Panc1 (cell line): ENCODE data around the gene FBXW4. TPM values are rescaled to one million over a fixed set of nuclear protein-coding genes. Genes with fewer than 3 reads are reported as not detected.

Experiments used
- ATAC-seq: fragments of 200-7000 bp; cut with Tn5 transposase; 2 replicates; pipeline ENCODE4 v1.9.1; 2020; ENCODE audit warnings: mild to moderate bottlenecking, moderate library complexity
- BruUV-seq: library from RNA; stranded (reverse); fragments of 400-500 nt; replicated peaks from 2 replicates; lab custom pipeline; 2021; lab: Mats Ljungman, UMichigan
- CTCF ChIA-PET: fragments of 300-600 bp; sonication (Branson Sonifier 250); formaldehyde crosslinking; loops from one replicate; lab custom pipeline; 2022; ENCODE audit warnings: antibody characterized with exemption; lab: Charles Lee
- POLR2A ChIA-PET: fragments of 300-600 bp; sonication (Branson Sonifier 250); formaldehyde crosslinking; loops from one replicate; lab custom pipeline; 2022; ENCODE audit warnings: antibody characterized with exemption; lab: Charles Lee
- DNase-seq: peaks from one replicate; pipeline ENCODE4 v3.0.0-alpha.2; 2010; ENCODE audit warnings: low read depth, low spot score
- H3K27ac ChIP-seq: 2 replicates; pipeline ENCODE4 v1.5.1; 2011; ENCODE audit warnings: mild to moderate bottlenecking, low read length, inconsistent platforms
- H3K27me3 ChIP-seq: fragments of 200-500 bp; sonication (Bioruptor generic); 2 replicates; pipeline ENCODE4 v1.6.0; 2014; ENCODE audit warnings: low read length, inconsistent platforms; ENCODE audit not compliant: control insufficient read depth, insufficient read depth
- H3K36me3 ChIP-seq: fragments of 200-500 bp; sonication (Bioruptor generic); 2 replicates; pipeline ENCODE4 v1.5.1; 2014; ENCODE audit warnings: inconsistent platforms, mild to moderate bottlenecking, low read length, moderate library complexity; ENCODE audit not compliant: control insufficient read depth, insufficient read depth
- H3K4me1 ChIP-seq: 2 replicates; pipeline ENCODE4 v1.5.1; 2011; ENCODE audit warnings: inconsistent platforms, mild to moderate bottlenecking, low read length, moderate library complexity; ENCODE audit not compliant: control insufficient read depth, insufficient read depth
- H3K4me3 ChIP-seq, 2 experiments: 2 replicates each; pipeline ENCODE4 v1.5.1; 2011 to 2012; ENCODE audit warnings: low read depth in 2 of 2, low read length in 2 of 2, mild to moderate bottlenecking in 2 of 2, inconsistent platforms in 1 of 2, moderate library complexity in 1 of 2
- H3K9me3 ChIP-seq: fragments of 200-500 bp; sonication (Bioruptor generic); 2 replicates; pipeline ENCODE4 v1.5.1; 2014; ENCODE audit warnings: low read depth, mild to moderate bottlenecking, inconsistent platforms, low read length, moderate library complexity; ENCODE audit not compliant: control insufficient read depth, insufficient read depth
- CTCF ChIP-seq: fragments of 450-650 bp; IDR thresholded peaks from 2 replicates; pipeline ENCODE4 v1.5.1; 2017; ENCODE audit warnings: mild to moderate bottlenecking
- POLR2AphosphoS5 ChIP-seq: IDR thresholded peaks from 2 replicates; pipeline ENCODE4 v1.6.1; 2012; ENCODE audit warnings: mild to moderate bottlenecking, low read depth, low read length, moderate library complexity
- REST ChIP-seq, 2 experiments: IDR thresholded peaks; 2 replicates each; pipeline ENCODE4 v1.6.1; 2011 to 2012; ENCODE audit warnings: low read depth in 2 of 2, control low read depth in 1 of 2, low read length in 1 of 2, mild to moderate bottlenecking in 1 of 2, moderate library complexity in 1 of 2; ENCODE audit not compliant: insufficient read depth in 1 of 2
- SIN3A ChIP-seq: IDR thresholded peaks from 2 replicates; pipeline ENCODE4 v1.6.1; 2012; ENCODE audit warnings: low read depth, mild to moderate bottlenecking, low read length, moderate library complexity, borderline replicate concordance; ENCODE audit not compliant: insufficient read depth
- TCF7L2 ChIP-seq: IDR thresholded peaks from 2 replicates; pipeline ENCODE4 v1.6.1; 2011; ENCODE audit warnings: mild to moderate bottlenecking, low read depth, low read length, inconsistent platforms
- in situ Hi-C: cut with HindIII; loops from 2 replicates; pipeline ENCODE4 v1.10.0; 2016; ENCODE audit warnings: low sequenced_read_pairs, low pct_unique_long_range_greater_than_20kb
- intact Hi-C: fragments of 100-400 bp; cut with micrococcal nuclease; formaldehyde crosslinking; loops from one replicate; pipeline ENCODE4 v1.10.0; 2022; ENCODE audit not compliant: unreplicated experiment
- total RNA-seq: library from RNA; stranded (reverse); gene quantifications from one replicate; pipeline ENCODE4 v1.2.1, GENCODE V29; 2021; ENCODE audit not compliant: unreplicated experiment

The FBXW4 gene
- total RNA-seq, 1 experiment from 2014 or later, result 61.5 TPM

- H3K27me3 ChIP-seq, result no peaks in the 10 kb centered on the region
- peaks cover 2% of the 10 kb centered on the region; the same call in 1 of the 2 replicates for H3K4me1 ChIP-seq
- H3K27ac ChIP-seq, result no peak overlapping the region
- in situ Hi-C loops, result no loop called here
- H3K9me3 ChIP-seq, result no peaks in the 10 kb centered on the region
- CTCF ChIA-PET, result no interaction called here
- intact Hi-C loops, result no loop called here
- POLR2A ChIA-PET, result interaction anchor here (0.6 kb wide), 1 partner anchor 209 kb away, joined by 3 read pairs; no protein-coding TSS in a partner anchor
- DNase-seq, result no peak
- BruUV-seq, result no TSS peak
- TF ChIP-seq POLR2AphosphoS5 (no peak), SIN3A (no peak), CTCF (no peak), TCF7L2 (no peak), REST (IDR thresholded peaks at IDR 0.05; ENCODE audit: insufficient read depth in 1 of 2, low read depth in 2 of 2, low read length in 1 of 2) (no peak)
- H3K4me3 ChIP-seq, result no peak overlapping the region
- ATAC-seq, result no peak
- no peaks in the 10 kb centered on the region for H3K36me3 ChIP-seq
Observed at GRCh38 chr10:101683276-101683675, 11.7 kb downstream of the FBXW4 start.

- no peaks in the 10 kb centered on the region for H3K36me3 ChIP-seq
- in situ Hi-C loops, result no loop called here
- peaks cover 2% of the 10 kb centered on the region; the same call in 1 of the 2 replicates for H3K4me1 ChIP-seq
- H3K4me3 ChIP-seq, result peak overlapping the region; percentile 3 to 14; a peak in 1 of 4 replicates
- no peaks in the 10 kb centered on the region; the same call in 1 of the 2 replicates for H3K9me3 ChIP-seq
- peak overlapping the region; percentile 57; the same call in 1 of the 2 replicates for H3K27ac ChIP-seq
- ChIA-PET CTCF (no interaction called here), POLR2A (interaction anchor here (0.6 kb wide), 1 partner anchor 210 kb away, joined by 3 read pairs; no protein-coding TSS in a partner anchor)
- BruUV-seq, result no TSS peak
- no peaks in the 10 kb centered on the region for H3K27me3 ChIP-seq
- no peak for TF ChIP-seq TCF7L2
- no peak for TF ChIP-seq SIN3A
- no peak for TF ChIP-seq POLR2AphosphoS5
- no peak for TF ChIP-seq REST (IDR thresholded peaks at IDR 0.05; ENCODE audit: insufficient read depth in 1 of 2, low read depth in 2 of 2, low read length in 1 of 2)
- no peak for TF ChIP-seq CTCF
- no peak for DNase-seq
- ATAC-seq, result no peak
- intact Hi-C loops, result no loop called here
Observed at GRCh38 chr10:101682172-101682825, 12.7 kb downstream of the FBXW4 start.
